H9 (cell line): Measurements from ENCODE around the gene PTPA. TPM values are rescaled to one million over a fixed set of nuclear protein-coding genes. Genes with fewer than 3 reads are reported as not detected.
"Not testable (repeated sequence)": the region's sequence is repeated elsewhere in the genome, so short reads cannot be mapped to it uniquely, and the experiment has no call there.

Source experiments
- DNase-seq: peaks from one replicate; pipeline ENCODE4 v3.0.0-alpha.2; 2017
- H2AFZ ChIP-seq: one replicate; pipeline ENCODE4 v1.6.1; 2013; ENCODE audit warnings: mild to moderate bottlenecking, low read length, control low read depth, moderate library complexity
- H2AK5ac ChIP-seq: 2 replicates; pipeline ENCODE4 v1.6.1; 2013; ENCODE audit warnings: low read length, control low read depth, mixed read lengths; ENCODE audit not compliant: insufficient read length
- H2BK120ac ChIP-seq: one replicate; pipeline ENCODE4 v1.6.1; 2013; ENCODE audit warnings: low read depth, mild to moderate bottlenecking, low read length, control low read depth, inconsistent platforms; ENCODE audit not compliant: poor library complexity, severe bottlenecking
- H2BK12ac ChIP-seq: 2 replicates; pipeline ENCODE4 v1.6.1; 2013; ENCODE audit warnings: low read length, control low read depth, mixed read lengths, low read depth; ENCODE audit not compliant: insufficient read length
- H2BK15ac ChIP-seq: 2 replicates; pipeline ENCODE4 v1.6.1; 2013; ENCODE audit warnings: low read depth, low read length, control low read depth
- H2BK20ac ChIP-seq: one replicate; pipeline ENCODE4 v1.6.1; 2013; ENCODE audit warnings: low read depth, mild to moderate bottlenecking, low read length, control low read depth, inconsistent platforms; ENCODE audit not compliant: poor library complexity, severe bottlenecking
- H2BK5ac ChIP-seq: 2 replicates; pipeline ENCODE4 v1.6.1; 2013; ENCODE audit warnings: low read length, control low read depth, mixed read lengths; ENCODE audit not compliant: insufficient read length
- H3K14ac ChIP-seq: 2 replicates; pipeline ENCODE4 v1.6.1; 2013; ENCODE audit warnings: low read length, control low read depth; ENCODE audit not compliant: insufficient read depth
- H3K18ac ChIP-seq: 2 replicates; pipeline ENCODE4 v1.6.1; 2013; ENCODE audit warnings: low read depth, mild to moderate bottlenecking, mixed read lengths, low read length, control low read depth; ENCODE audit not compliant: insufficient read length
- H3K23ac ChIP-seq: 2 replicates; pipeline ENCODE4 v1.6.1; 2013; ENCODE audit warnings: low read length, control low read depth, mixed read lengths, low read depth; ENCODE audit not compliant: insufficient read length
- H3K23me2 ChIP-seq: 2 replicates; pipeline ENCODE4 v1.6.1; 2013; ENCODE audit warnings: low read depth, mild to moderate bottlenecking, mixed read lengths, low read length, control low read depth; ENCODE audit not compliant: insufficient read length, poor library complexity, severe bottlenecking
- H3K27ac ChIP-seq: 2 replicates; pipeline ENCODE4 v1.5.1; 2013; ENCODE audit warnings: low read length, control low read depth, mixed read lengths, low read depth; ENCODE audit not compliant: insufficient read length
- H3K27me3 ChIP-seq: 2 replicates; pipeline ENCODE4 v1.6.1; 2013; ENCODE audit warnings: low read length, control low read depth, inconsistent platforms; ENCODE audit not compliant: insufficient read depth
- H3K4ac ChIP-seq: 2 replicates; pipeline ENCODE4 v1.6.1; 2013; ENCODE audit warnings: low read depth, mild to moderate bottlenecking, control low read depth, inconsistent platforms, low read length, moderate library complexity
- H3K4me1 ChIP-seq: 2 replicates; pipeline ENCODE4 v1.6.1; 2013; ENCODE audit warnings: low read length, control low read depth, inconsistent platforms; ENCODE audit not compliant: insufficient read depth
- H3K4me2 ChIP-seq: 2 replicates; pipeline ENCODE4 v1.6.1; 2013; ENCODE audit warnings: low read length, control low read depth, mixed read lengths; ENCODE audit not compliant: insufficient read length, insufficient read depth
- H3K56ac ChIP-seq: 2 replicates; pipeline ENCODE4 v1.6.1; 2013; ENCODE audit warnings: low read depth, mild to moderate bottlenecking, mixed read lengths, low read length, control low read depth; ENCODE audit not compliant: insufficient read length
- H3K79me1 ChIP-seq: 2 replicates; pipeline ENCODE4 v1.6.1; 2013; ENCODE audit warnings: low read depth, mild to moderate bottlenecking, moderate library complexity, low read length, control low read depth, inconsistent platforms; ENCODE audit not compliant: insufficient read depth, poor library complexity, severe bottlenecking
- H3K79me2 ChIP-seq: 2 replicates; pipeline ENCODE4 v1.6.1; 2013; ENCODE audit warnings: low read length, control low read depth, inconsistent platforms; ENCODE audit not compliant: insufficient read depth
- H3K9ac ChIP-seq: 2 replicates; pipeline ENCODE4 v1.6.1; 2013; ENCODE audit warnings: low read length, control low read depth, mixed read lengths; ENCODE audit not compliant: insufficient read length; ENCODE audit errors: extremely low read depth
- H3K9me3 ChIP-seq: one replicate; pipeline ENCODE4 v1.6.1; 2013; ENCODE audit warnings: low read depth, low read length, inconsistent platforms; ENCODE audit not compliant: control insufficient read depth
- H3T11ph ChIP-seq: one replicate; pipeline ENCODE4 v1.6.1; 2013; ENCODE audit warnings: mild to moderate bottlenecking, low read length, control low read depth, inconsistent platforms
- H4K20me1 ChIP-seq: one replicate; pipeline ENCODE4 v1.6.1; 2013; ENCODE audit not compliant: control insufficient read depth, insufficient read length, insufficient read depth
- H4K5ac ChIP-seq: 2 replicates; pipeline ENCODE4 v1.6.1; 2013; ENCODE audit warnings: low read depth, mild to moderate bottlenecking, mixed read lengths, low read length, control low read depth; ENCODE audit not compliant: insufficient read length
- H4K8ac ChIP-seq: replicated peaks from 2 replicates; pipeline ENCODE4 v1.6.1; 2013; ENCODE audit warnings: low read length, control low read depth, mixed read lengths, low read depth; ENCODE audit not compliant: insufficient read length
- H4K91ac ChIP-seq: 2 replicates; pipeline ENCODE4 v1.6.1; 2013; ENCODE audit warnings: low read depth, mild to moderate bottlenecking, moderate library complexity, mixed read lengths, low read length, control low read depth; ENCODE audit not compliant: insufficient read length
- H3K27ac Mint-ChIP-seq, 3 experiments: 2 replicates in 2 of 3; 3 replicates in 1 of 3; pipeline ENCODE4 v1.8.0; 2020 to 2021; ENCODE audit warnings: mixed read lengths in 3 of 3, mild to moderate bottlenecking in 1 of 3, moderate library complexity in 1 of 3
- H3K27me3 Mint-ChIP-seq: 2 replicates; pipeline ENCODE4 v1.8.0; 2021; ENCODE audit warnings: low read depth, mild to moderate bottlenecking, moderate library complexity, mixed read lengths
- H3K36me3 Mint-ChIP-seq, 3 experiments: 2 replicates in 2 of 3; 3 replicates in 1 of 3; pipeline ENCODE4 v1.8.0; 2020 to 2021; ENCODE audit warnings: low read depth in 3 of 3, mixed read lengths in 3 of 3; ENCODE audit not compliant: insufficient read depth in 1 of 3
- H3K4me1 Mint-ChIP-seq, 2 experiments: 2 replicates each; pipeline ENCODE4 v1.8.0; 2020; ENCODE audit warnings: mixed read lengths in 2 of 2
- H3K4me3 Mint-ChIP-seq, 2 experiments: 2 replicates in 1 of 2; 3 replicates in 1 of 2; pipeline ENCODE4 v1.8.0; 2020 to 2021; ENCODE audit warnings: mild to moderate bottlenecking in 2 of 2, mixed read lengths in 2 of 2, moderate library complexity in 1 of 2
- H3K9me3 Mint-ChIP-seq, 2 experiments: 2 replicates in 1 of 2; 3 replicates in 1 of 2; pipeline ENCODE4 v1.8.0; 2020; ENCODE audit warnings: mild to moderate bottlenecking in 2 of 2, mixed read lengths in 2 of 2, moderate library complexity in 1 of 2
- WGBS: extraction: QIAGEN DNeasy Blood & Tissue Kit; methylation state at CpG from one replicate; pipeline ENCODE4 v1.1.7; 2013; ENCODE audit warnings: missing lambda C conversion rate, low lambda C conversion rate, mixed read lengths; ENCODE audit not compliant: insufficient read length; ENCODE audit errors: extremely low coverage; 5-methylcytosine and 5-hydroxymethylcytosine counted together
- total RNA-seq: library from RNA; stranded (reverse); gene quantifications from 2 replicates; pipeline ENCODE4 v1.2.1, GENCODE V29; 2021
- TF ChIP-seq, protein P1 (sequence below): fragments of 200-600 bp; sonication (generic); conservative IDR thresholded peaks from 3 replicates; pipeline ENCODE4 v1.8.0; 2021; ENCODE audit warnings: antibody characterized with exemption, mild to moderate bottlenecking

Gene PTPA
- total RNA-seq, 1 experiment from 2014 or later = 145 TPM

- WGBS = no CpG with 5 or more reads among the region's 10 CpGs
- TF ChIP-seq, protein P1, sequence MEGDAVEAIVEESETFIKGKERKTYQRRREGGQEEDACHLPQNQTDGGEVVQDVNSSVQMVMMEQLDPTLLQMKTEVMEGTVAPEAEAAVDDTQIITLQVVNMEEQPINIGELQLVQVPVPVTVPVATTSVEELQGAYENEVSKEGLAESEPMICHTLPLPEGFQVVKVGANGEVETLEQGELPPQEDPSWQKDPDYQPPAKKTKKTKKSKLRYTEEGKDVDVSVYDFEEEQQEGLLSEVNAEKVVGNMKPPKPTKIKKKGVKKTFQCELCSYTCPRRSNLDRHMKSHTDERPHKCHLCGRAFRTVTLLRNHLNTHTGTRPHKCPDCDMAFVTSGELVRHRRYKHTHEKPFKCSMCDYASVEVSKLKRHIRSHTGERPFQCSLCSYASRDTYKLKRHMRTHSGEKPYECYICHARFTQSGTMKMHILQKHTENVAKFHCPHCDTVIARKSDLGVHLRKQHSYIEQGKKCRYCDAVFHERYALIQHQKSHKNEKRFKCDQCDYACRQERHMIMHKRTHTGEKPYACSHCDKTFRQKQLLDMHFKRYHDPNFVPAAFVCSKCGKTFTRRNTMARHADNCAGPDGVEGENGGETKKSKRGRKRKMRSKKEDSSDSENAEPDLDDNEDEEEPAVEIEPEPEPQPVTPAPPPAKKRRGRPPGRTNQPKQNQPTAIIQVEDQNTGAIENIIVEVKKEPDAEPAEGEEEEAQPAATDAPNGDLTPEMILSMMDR = no peak
- H3K27me3 Mint-ChIP-seq = peaks cover 93% of the 10 kb centered on the region
- Histone ChIP-seq H3K79me1 (no peaks in the 10 kb centered on the region), H4K91ac (no peak overlapping the region), H2BK5ac (no peak overlapping the region), H3K4me2 (no peak overlapping the region), H4K8ac (no peak overlapping the region), H3K27ac (no peak overlapping the region), H3K4ac (no peak overlapping the region), H3K9ac (no peak overlapping the region), H2BK15ac (no peak overlapping the region), H4K5ac (no peak overlapping the region), H2AK5ac (no peak overlapping the region), H4K20me1 (no peaks in the 10 kb centered on the region), H2BK12ac (no peak overlapping the region), H2BK20ac (no peak overlapping the region), H3T11ph (no peak overlapping the region), H3K79me2 (no peaks in the 10 kb centered on the region), H3K23me2 (no peaks in the 10 kb centered on the region), H3K9me3 (no peaks in the 10 kb centered on the region), H3K56ac (no peak overlapping the region), H2BK120ac (no peak overlapping the region), H3K27me3 (no peaks in the 10 kb centered on the region; the same call in 1 of the 2 replicates), H3K18ac (no peak overlapping the region), H3K23ac (no peak overlapping the region), H2AFZ (no peak overlapping the region), H3K14ac (no peak overlapping the region), H3K4me1 (no peaks in the 10 kb centered on the region; the same call in 1 of the 2 replicates)
- peaks cover 19 to 32% of the 10 kb centered on the region in 2 experiments for H3K4me1 Mint-ChIP-seq
- no peak overlapping the region for H3K4me3 Mint-ChIP-seq
- no peak overlapping the region for H3K27ac Mint-ChIP-seq
- no peaks in the 10 kb centered on the region for H3K36me3 Mint-ChIP-seq
- peaks cover 8 to 10% of the 10 kb centered on the region in 2 experiments; a peak in 3 of 5 replicates for H3K9me3 Mint-ChIP-seq
- DNase-seq = no peak
These were observed 84.4 kb downstream of the PTPA start for GRCh38 chr9:129195606-129196005.

- not testable (repeated sequence) for H3T11ph ChIP-seq, H4K20me1 ChIP-seq, H2AFZ ChIP-seq, H3K27ac ChIP-seq, H2BK120ac ChIP-seq, H2BK15ac ChIP-seq, DNase-seq, H3K23me2 ChIP-seq, H2AK5ac ChIP-seq, H3K79me2 ChIP-seq, H3K79me1 ChIP-seq, H2BK20ac ChIP-seq, H3K4me3 Mint-ChIP-seq, H3K9ac ChIP-seq, H3K56ac ChIP-seq, H3K36me3 Mint-ChIP-seq, H3K4me1 ChIP-seq, H4K5ac ChIP-seq, H3K4ac ChIP-seq, H4K91ac ChIP-seq, H3K9me3 Mint-ChIP-seq, H2BK5ac ChIP-seq, H3K14ac ChIP-seq, H4K8ac ChIP-seq, H3K23ac ChIP-seq, H3K4me2 ChIP-seq, H3K9me3 ChIP-seq, H3K27ac Mint-ChIP-seq, H2BK12ac ChIP-seq, H3K27me3 ChIP-seq, H3K18ac ChIP-seq
- Mint-ChIP-seq H3K4me1 (peaks cover 19 to 32% of the 10 kb centered on the region in 2 experiments), H3K27me3 (peaks cover 82% of the 10 kb centered on the region)
- no CpG with 5 or more reads among the region's 6 CpGs for WGBS
These were observed 85.8 kb downstream of the PTPA start for GRCh38 chr9:129197045-129197444.
